ENCODE data around the gene KANSL1. TPM values are rescaled to one million over a fixed set of nuclear protein-coding genes. Genes with fewer than 3 reads are reported as not detected.

The KANSL1 gene
- total RNA-seq, 1 donor from 2014 or later: 129 TPM

- no peak overlapping the region for H3K27ac Mint-ChIP-seq
- peaks cover 16% of the 10 kb centered on the region for H3K36me3 Mint-ChIP-seq
- peaks cover 51% of the 10 kb centered on the region for H3K4me1 Mint-ChIP-seq (ENCODE audit: unreplicated experiment)
Measured at GRCh38 chr17:46148247-46148646, 45.0 kb downstream of the KANSL1 start.

DNA sequence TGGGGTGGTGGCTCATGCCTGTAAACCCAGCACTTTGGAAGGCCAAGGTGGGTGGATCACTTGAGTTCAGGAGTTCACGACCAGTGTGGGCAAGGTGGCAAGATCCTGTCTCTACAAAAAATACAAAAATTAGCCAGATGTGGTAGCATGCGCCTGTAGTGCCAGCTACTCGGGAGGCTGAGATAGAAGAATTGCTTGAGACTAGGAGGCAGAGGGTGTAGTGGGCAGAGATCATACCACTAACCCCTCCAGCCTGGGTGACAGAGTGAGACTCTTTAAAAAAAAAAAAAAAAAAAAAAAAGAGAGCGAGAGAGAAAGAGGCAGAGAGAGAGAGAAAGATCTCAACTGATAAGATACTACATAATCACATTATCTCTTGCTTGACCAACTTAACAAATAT, 45.9 kb downstream of the KANSL1 start:
- no peak overlapping the region for H3K4me3 Mint-ChIP-seq
- DNase-seq (ENCODE audit: extremely low spot score, unreplicated experiment): no peak
- H3K4me1 Mint-ChIP-seq (ENCODE audit: unreplicated experiment): peaks cover 45% of the 10 kb centered on the region
- no peak for TF ChIP-seq CTCF (conservative IDR thresholded peaks at IDR 0.05)
- no peaks in the 10 kb centered on the region for H3K27me3 Mint-ChIP-seq
- no peak overlapping the region for H3K27ac Mint-ChIP-seq
- H3K36me3 Mint-ChIP-seq: peaks cover 16% of the 10 kb centered on the region
- H3K9me3 Mint-ChIP-seq: no peaks in the 10 kb centered on the region

More at GRCh38 chr17:46148247-46148646, 45.0 kb downstream of the KANSL1 start:
- Mint-ChIP-seq H3K4me3 (no peak overlapping the region), H3K9me3 (no peaks in the 10 kb centered on the region), H3K27me3 (no peaks in the 10 kb centered on the region)
- no peak for DNase-seq (ENCODE audit: extremely low spot score, unreplicated experiment)
- TF ChIP-seq CTCF (conservative IDR thresholded peaks at IDR 0.05): no peak

DNA sequence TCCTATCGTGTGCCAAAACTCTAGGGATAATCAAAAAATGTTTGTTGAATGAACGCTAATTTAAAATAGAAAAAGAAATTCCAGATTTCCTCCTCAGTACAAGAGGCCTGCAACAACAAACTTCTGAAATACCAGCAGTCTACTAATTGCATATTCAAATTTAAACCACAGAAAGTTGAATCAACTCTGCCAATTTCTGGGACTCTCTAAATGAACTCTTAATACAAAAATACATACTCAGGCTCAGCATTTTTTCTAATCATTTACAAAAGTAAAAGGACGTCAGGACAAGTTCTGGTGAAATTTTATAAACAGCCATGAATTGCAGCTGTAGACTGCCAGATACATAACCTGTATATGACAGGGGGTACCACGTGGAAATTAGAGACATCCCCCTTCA, 49.0 kb downstream of the KANSL1 start:
- no peak for TF ChIP-seq CTCF (conservative IDR thresholded peaks at IDR 0.05)
- no peaks in the 10 kb centered on the region for H3K9me3 Mint-ChIP-seq
- H3K27ac Mint-ChIP-seq: no peak overlapping the region
- H3K27me3 Mint-ChIP-seq: no peaks in the 10 kb centered on the region
- DNase-seq (ENCODE audit: extremely low spot score, unreplicated experiment): no peak
- H3K36me3 Mint-ChIP-seq: peaks cover 16% of the 10 kb centered on the region
- peaks cover 32% of the 10 kb centered on the region for H3K4me1 Mint-ChIP-seq (ENCODE audit: unreplicated experiment)
- no peak overlapping the region for H3K4me3 Mint-ChIP-seq

- Mint-ChIP-seq H3K4me3 (no peak overlapping the region), H3K27ac (no peak overlapping the region), H3K9me3 (no peaks in the 10 kb centered on the region), H3K27me3 (no peaks in the 10 kb centered on the region), H3K4me1 (ENCODE audit: unreplicated experiment) (peaks cover 33% of the 10 kb centered on the region), H3K36me3 (peaks cover 15% of the 10 kb centered on the region)
- no peak for DNase-seq (ENCODE audit: extremely low spot score, unreplicated experiment)
- no peak for TF ChIP-seq CTCF (conservative IDR thresholded peaks at IDR 0.05)
Measured at GRCh38 chr17:46143827-46144236, 49.4 kb downstream of the KANSL1 start.

DNA sequence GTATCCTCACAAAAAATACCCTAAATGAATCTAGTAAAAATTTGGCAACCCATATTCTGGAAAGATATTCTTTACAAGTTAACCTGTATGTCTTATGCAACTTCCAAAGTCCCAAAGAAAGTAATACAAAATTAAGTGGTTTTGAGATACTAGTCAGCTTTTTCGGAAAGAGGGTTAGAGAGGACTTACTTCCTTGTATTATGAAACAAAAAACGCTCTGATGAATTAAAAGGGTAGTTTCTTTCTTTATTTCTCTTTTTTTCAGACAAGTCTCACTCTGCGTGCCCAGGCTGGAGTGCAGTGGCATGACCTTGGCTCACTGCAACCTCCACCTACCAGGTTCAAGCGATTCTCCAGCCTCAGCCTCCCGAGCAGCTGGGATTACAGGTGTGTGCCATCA, 51.6 kb downstream of the KANSL1 start:
- H3K9me3 Mint-ChIP-seq: no peaks in the 10 kb centered on the region
- H3K4me3 Mint-ChIP-seq: no peak overlapping the region
- H3K4me1 Mint-ChIP-seq (ENCODE audit: unreplicated experiment): peaks cover 36% of the 10 kb centered on the region
- TF ChIP-seq CTCF (conservative IDR thresholded peaks at IDR 0.05): no peak
- no peak for DNase-seq (ENCODE audit: extremely low spot score, unreplicated experiment)
- H3K36me3 Mint-ChIP-seq: peaks cover 15% of the 10 kb centered on the region
- no peak overlapping the region for H3K27ac Mint-ChIP-seq
- no peaks in the 10 kb centered on the region for H3K27me3 Mint-ChIP-seq

- no peak overlapping the region for H3K27ac Mint-ChIP-seq
- H3K4me3 Mint-ChIP-seq: no peak overlapping the region
- TF ChIP-seq CTCF (conservative IDR thresholded peaks at IDR 0.05): no peak
- no peak for DNase-seq (ENCODE audit: extremely low spot score, unreplicated experiment)
- H3K27me3 Mint-ChIP-seq: no peaks in the 10 kb centered on the region
- peaks cover 40% of the 10 kb centered on the region for H3K4me1 Mint-ChIP-seq (ENCODE audit: unreplicated experiment)
- H3K9me3 Mint-ChIP-seq: no peaks in the 10 kb centered on the region
- peaks cover 12% of the 10 kb centered on the region for H3K36me3 Mint-ChIP-seq
Measured at GRCh38 chr17:46140645-46141197, 52.5 kb downstream of the KANSL1 start.
